ENCODE results near the gene THSD7B.

Gene THSD7B

GRCh38 chr2:136765256-136766072, at the start of gene THSD7B:
Gene THSD7B, plus strand, starts transcription at chr2:136765545. Its CDS starts 116,634 bp downstream, at chr2:136882179.
- no peak for ATAC-seq
- TF ChIP-seq GLIS3 (CRISPR knock-in tag; IDR thresholded peaks at IDR 0.05), result no peak
- no peak for TF ChIP-seq PPARA (CRISPR knock-in tag; IDR thresholded peaks at IDR 0.05; ENCODE audit: borderline replicate concordance)
- no peak for TF ChIP-seq RARB (CRISPR knock-in tag; IDR thresholded peaks at IDR 0.05)
- no peak for TF ChIP-seq TSHZ2 (CRISPR knock-in tag; IDR thresholded peaks at IDR 0.05)
- no peak for TF ChIP-seq ARNTL (CRISPR knock-in tag; IDR thresholded peaks at IDR 0.05; ENCODE audit: borderline replicate concordance, low read depth)
- TF ChIP-seq ZNF8 (CRISPR knock-in tag; IDR thresholded peaks at IDR 0.05), result no peak
- TF ChIP-seq ZFP30 (CRISPR knock-in tag; IDR thresholded peaks at IDR 0.05), result no peak
- TF ChIP-seq TCF4 (CRISPR knock-in tag; IDR thresholded peaks at IDR 0.05; ENCODE audit: borderline replicate concordance), result no peak
- no peak for TF ChIP-seq ZC3H10 (CRISPR knock-in tag; IDR thresholded peaks at IDR 0.05)
- no peak for TF ChIP-seq ZNF565 (CRISPR knock-in tag; conservative IDR thresholded peaks at IDR 0.05; ENCODE audit: low read depth)
- no peak for TF ChIP-seq CREB5 (CRISPR knock-in tag; IDR thresholded peaks at IDR 0.05; ENCODE audit: low read depth)

GRCh38 chr2:136718273-136718672, 47.1 kb upstream of the THSD7B start:
- ATAC-seq, result no peak

More at GRCh38 chr2:136718273-136718672, 47.1 kb upstream of the THSD7B start:
- no peak for TF ChIP-seq BACH2 (CRISPR knock-in tag; IDR thresholded peaks at IDR 0.05; ENCODE audit: borderline replicate concordance)
- TF ChIP-seq OSR1 (CRISPR knock-in tag; IDR thresholded peaks at IDR 0.05), result no peak
- no peak for TF ChIP-seq CREB5 (CRISPR knock-in tag; IDR thresholded peaks at IDR 0.05; ENCODE audit: low read depth)
- TF ChIP-seq PATZ1 (CRISPR knock-in tag; IDR thresholded peaks at IDR 0.05; ENCODE audit: borderline replicate concordance), result no peak
- TF ChIP-seq GLIS3 (CRISPR knock-in tag; IDR thresholded peaks at IDR 0.05), result no peak
- TF ChIP-seq ISL1 (CRISPR knock-in tag; IDR thresholded peaks at IDR 0.05), result no peak
- TF ChIP-seq ZFP3 (CRISPR knock-in tag; IDR thresholded peaks at IDR 0.05), result no peak
- TF ChIP-seq ZC3H10 (CRISPR knock-in tag; IDR thresholded peaks at IDR 0.05), result no peak
- TF ChIP-seq POU6F1 (CRISPR knock-in tag; IDR thresholded peaks at IDR 0.05; ENCODE audit: borderline replicate concordance, low read depth), result no peak
- no peak for TF ChIP-seq RARB (CRISPR knock-in tag; IDR thresholded peaks at IDR 0.05)
- TF ChIP-seq TOX (CRISPR knock-in tag; IDR thresholded peaks at IDR 0.05; ENCODE audit: borderline replicate concordance), result no peak

Measured in SK-N-SH treated with all-trans-retinoic acid at 6 μM for 48 hours (cell line).